Muscle of arm (tissue), 12 donors: ENCODE data around the gene DBET. TPM values are rescaled to one million over a fixed set of nuclear protein-coding genes. Genes with fewer than 3 reads are reported as not detected.

Source experiments
- polyA plus RNA-seq, 12 donors: library from polyadenylated mRNA; unstranded; fragments of 120-200 nt; gene quantifications; one replicate each; pipeline ENCODE4 v1.2.1, GENCODE V29; 2013; ENCODE audit not compliant: insufficient read length in 12 of 12

The DBET gene
- polyA plus RNA-seq, 12 donors = 0.05 TPM; not detected in 11

Other genes with a start within 250 kb of the DBET start
- 10 to 100 TPM in 11 of 12 donors, not detected in 1; 30.6 to 64.9 (median 39.9) TPM for gene FRG1, start 123.6 kb upstream of the DBET start, polyA plus RNA-seq
- not detected for gene FRG2, start 37.2 kb upstream of the DBET start, polyA plus RNA-seq
- gene DUX4, start 109.3 kb downstream of the DBET start, polyA plus RNA-seq = 1 to 10 TPM in 1 of 12 donors, under 1 TPM in 3, not detected in 8; 0.21 to 1.1 (median 0.71) TPM